ENCODE results near the gene PCDHA1.

Gene PCDHA1

GRCh38 chr5:140986117-140986521 is 200.2 kb downstream of the PCDHA1 start:
- DNase-seq (ENCODE audit: low read depth in 2 of 2, low spot score in 1 of 2), result no peak

DNA sequence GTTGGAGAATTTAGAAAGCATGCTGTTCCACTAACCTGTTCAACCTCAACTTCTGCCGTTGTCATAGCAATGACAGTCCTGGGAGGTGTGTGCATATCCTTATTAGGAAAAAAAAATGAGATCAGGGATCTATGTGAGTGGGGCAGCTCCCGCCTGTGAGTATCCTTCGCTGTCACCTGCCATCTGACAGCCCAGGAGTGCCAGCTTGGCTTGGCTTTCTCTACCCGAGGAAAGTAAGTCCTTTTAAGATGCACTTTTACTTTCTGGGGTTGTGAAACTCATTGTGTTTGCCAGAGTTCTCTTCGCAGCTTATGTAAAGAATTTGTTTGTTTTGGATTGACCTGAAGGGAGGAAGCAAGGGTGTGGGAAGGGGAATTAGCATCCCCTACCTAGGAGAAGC is 202.2 kb downstream of the PCDHA1 start:
- DNase-seq (ENCODE audit: low read depth in 2 of 2, low spot score in 1 of 2), result no peak

- no peak for DNase-seq (ENCODE audit: low read depth in 2 of 2, low spot score in 1 of 2)
Observed at GRCh38 chr5:140988608-140989007, 202.7 kb downstream of the PCDHA1 start.

- DNase-seq (ENCODE audit: low read depth in 2 of 2, low spot score in 1 of 2), result no peak
Observed at GRCh38 chr5:140989254-140990020, 203.5 kb downstream of the PCDHA1 start.

DNA sequence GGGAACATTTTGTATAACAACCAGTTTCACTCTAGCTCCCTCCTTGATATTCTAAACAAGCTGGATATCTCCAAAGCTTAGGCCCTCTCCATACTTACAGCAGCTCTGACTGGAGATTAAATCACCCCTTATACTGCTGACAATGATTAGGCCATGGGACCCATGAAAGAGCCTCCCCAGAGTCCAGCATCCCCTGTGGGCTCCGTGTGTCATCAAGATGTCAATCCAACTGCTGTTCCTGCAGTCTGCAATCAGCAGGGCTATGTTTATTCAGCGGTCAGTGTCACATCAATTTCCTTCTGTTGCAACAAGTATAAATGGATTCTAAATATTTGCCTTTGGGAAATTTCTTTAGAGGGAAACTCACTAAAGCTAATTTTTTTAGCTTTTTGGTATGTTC is 206.9 kb downstream of the PCDHA1 start:
- DNase-seq (ENCODE audit: low read depth in 2 of 2, low spot score in 1 of 2), result no peak

- no peak for DNase-seq (ENCODE audit: low read depth in 2 of 2, low spot score in 1 of 2)
Observed at GRCh38 chr5:140996060-140996459, 210.1 kb downstream of the PCDHA1 start.

DNA sequence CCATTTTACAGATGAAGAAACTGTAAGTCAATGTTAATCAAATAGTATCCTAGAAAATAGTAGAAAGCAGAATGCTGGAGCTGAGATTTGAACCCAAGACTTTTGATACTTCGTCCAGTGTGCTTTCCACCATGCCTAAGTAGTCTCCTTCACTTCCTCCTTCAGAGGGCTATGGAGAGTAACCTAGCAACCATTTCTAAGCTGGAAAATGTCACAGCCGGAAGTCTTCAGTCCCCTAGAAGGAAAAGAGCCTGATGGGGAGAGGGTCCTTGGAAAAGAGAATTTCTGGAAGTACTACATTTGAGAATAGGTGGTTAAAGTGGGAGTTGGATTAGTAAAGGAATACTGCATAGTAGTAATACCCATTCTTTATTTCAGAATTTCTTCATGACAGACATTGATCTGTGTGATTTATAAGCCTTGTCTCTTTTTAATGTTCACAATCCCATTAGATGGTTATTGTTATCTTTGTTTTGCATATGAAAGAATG is 213.0 kb downstream of the PCDHA1 start:
- DNase-seq (ENCODE audit: low read depth in 2 of 2, low spot score in 1 of 2), result no peak

DNA sequence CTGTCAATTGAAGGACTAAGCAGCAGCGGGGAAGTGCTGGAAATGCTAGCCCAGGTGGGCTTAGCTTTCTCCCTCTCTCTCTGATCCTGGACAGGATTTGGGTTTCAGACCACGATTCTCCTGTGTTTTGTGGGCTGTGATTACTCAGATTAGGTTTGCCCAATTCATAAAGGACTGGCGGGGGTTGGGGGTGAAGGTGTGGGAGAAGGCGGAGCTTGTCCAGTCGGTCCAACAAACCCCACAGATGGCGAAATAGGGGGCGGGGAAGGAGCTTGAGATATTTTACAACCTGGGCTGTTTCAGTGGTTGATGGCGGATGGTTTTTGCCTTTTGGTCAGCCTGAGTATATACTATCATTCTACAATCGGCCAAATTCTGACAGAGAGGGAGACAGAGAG is 215.5 kb downstream of the PCDHA1 start:
- no peak for DNase-seq (ENCODE audit: low read depth in 2 of 2, low spot score in 1 of 2)

GRCh38 chr5:141001844-141002604 is 216.1 kb downstream of the PCDHA1 start:
- DNase-seq (ENCODE audit: low read depth in 2 of 2, low spot score in 1 of 2), result no peak

DNA sequence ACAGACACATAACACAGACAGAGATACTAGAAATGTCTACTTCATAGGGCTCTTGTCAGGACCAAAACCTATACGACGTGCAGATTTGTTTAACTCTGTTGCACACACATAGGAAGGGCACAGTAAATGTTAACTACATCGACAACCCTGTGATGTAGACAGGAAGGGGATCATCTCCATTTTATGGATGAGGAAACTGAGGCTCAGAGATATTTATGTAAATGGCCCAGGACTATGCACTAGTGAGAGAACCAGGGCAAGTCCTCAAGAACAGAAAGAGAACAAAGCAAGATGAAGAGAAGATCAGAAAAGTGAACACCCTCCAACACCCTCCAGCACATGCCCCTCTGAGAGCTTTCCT is 216.6 kb downstream of the PCDHA1 start:
- DNase-seq (ENCODE audit: low read depth in 2 of 2, low spot score in 1 of 2), result no peak

GRCh38 chr5:141003031-141003430 is 217.1 kb downstream of the PCDHA1 start:
- DNase-seq (ENCODE audit: low read depth in 2 of 2, low spot score in 1 of 2), result no peak

DNA sequence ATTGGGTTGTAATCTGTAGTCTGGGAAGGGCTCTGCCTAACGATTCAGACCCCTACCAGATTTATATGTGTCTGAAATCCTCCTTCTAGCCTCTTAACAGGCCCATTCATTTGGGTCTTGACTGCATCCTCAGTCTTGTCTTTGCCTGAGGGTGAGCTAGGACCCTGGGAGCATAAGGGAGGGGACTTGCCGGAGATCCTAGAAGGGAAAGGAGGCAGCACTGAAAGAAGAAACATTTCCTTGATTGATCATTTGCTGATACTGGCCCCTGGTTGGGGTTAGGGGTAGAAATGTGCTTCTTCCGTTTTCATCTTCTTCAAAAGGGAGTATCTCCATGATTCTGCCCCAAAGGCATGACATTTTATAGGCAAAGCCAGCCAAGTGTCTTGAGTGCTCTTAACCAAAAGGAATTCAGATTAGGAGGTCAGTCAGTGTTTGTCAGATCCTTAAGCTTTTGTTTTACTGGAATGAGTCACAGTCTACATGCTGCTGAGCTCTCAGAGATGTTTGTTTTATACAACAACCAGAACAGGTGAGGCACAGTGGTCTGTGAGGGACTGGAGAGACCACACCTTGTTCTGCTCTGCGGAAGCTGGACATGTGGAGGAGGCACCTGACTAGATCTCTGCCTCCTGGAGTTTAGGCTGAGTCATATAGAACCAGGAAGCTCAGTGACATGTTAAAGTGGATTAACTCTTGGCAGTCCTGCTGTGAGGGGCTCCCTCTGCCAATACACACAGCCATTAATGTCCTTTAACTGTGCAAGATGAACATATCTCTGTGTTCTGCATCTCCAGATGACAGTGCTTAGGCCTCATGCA is 218.1 kb downstream of the PCDHA1 start:
- no peak for DNase-seq (ENCODE audit: low read depth in 2 of 2, low spot score in 1 of 2)

DNA sequence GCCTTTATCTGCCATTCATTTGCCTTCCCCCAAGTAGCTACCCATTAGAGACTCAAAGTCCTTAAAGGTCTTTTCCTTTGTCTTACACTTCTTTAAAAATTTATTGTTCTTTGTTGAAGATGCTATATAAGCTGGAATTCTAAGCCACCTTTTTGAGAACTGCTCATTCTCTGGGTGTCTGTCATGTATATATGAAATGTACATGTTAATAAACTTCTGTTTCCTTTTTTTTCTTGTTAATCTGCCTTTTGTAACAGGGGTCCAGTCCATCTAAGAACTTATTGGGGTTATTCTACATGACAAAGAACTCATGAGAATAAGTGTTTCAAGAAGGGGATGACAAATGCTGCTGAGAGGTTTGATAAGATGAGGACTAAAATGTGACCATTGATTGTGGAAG is 221.9 kb downstream of the PCDHA1 start:
- no peak for DNase-seq (ENCODE audit: low read depth in 2 of 2, low spot score in 1 of 2)

- no peak for DNase-seq (ENCODE audit: low read depth in 2 of 2, low spot score in 1 of 2)
Observed at GRCh38 chr5:141010047-141010793, 224.3 kb downstream of the PCDHA1 start.

DNA sequence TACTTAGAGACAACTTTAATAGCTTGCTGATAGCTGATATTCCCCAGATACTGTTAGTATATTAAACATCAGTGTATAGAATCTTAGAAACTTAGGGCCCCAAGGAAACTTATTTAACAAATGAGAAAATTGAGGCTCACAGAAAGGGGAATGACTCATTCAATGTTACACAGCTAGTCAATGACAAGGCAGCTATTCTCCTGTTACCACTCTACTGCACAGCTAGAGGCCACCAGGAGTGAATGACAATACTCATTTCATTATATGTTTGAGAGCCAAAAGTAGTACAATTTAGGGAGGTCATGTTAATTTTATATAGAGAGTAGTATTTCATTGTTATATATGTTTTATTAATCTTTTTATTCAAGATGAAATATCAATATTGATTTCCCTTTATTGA is 232.0 kb downstream of the PCDHA1 start:
- DNase-seq (ENCODE audit: low read depth in 2 of 2, low spot score in 1 of 2), result no peak

GRCh38 chr5:141022384-141022783 is 236.4 kb downstream of the PCDHA1 start:
- DNase-seq (ENCODE audit: low read depth in 2 of 2, low spot score in 1 of 2), result no peak

- DNase-seq (ENCODE audit: low read depth in 2 of 2, low spot score in 1 of 2), result no peak
Observed at GRCh38 chr5:141031006-141031405, 245.1 kb downstream of the PCDHA1 start.

GRCh38 chr5:141032626-141033025 is 246.7 kb downstream of the PCDHA1 start:
- DNase-seq (ENCODE audit: low read depth in 2 of 2, low spot score in 1 of 2), result no peak

GRCh38 chr5:141039061-141039460 is 253.1 kb downstream of the PCDHA1 start:
- DNase-seq (ENCODE audit: low read depth in 2 of 2, low spot score in 1 of 2), result no peak

- DNase-seq (ENCODE audit: low read depth in 2 of 2, low spot score in 1 of 2), result no peak
Observed at GRCh38 chr5:141039517-141039916, 253.6 kb downstream of the PCDHA1 start.
